ENCODE results near the gene AUTS2.

- TF ChIP-seq HDGF (IDR thresholded peaks at IDR 0.05; ENCODE audit: borderline replicate concordance) (no peak), L3MBTL2 (conservative IDR thresholded peaks at IDR 0.05) (no peak), TARDBP (IDR thresholded peaks at IDR 0.05) (no peak), BHLHE40 (IDR thresholded peaks at IDR 0.05; ENCODE audit: borderline replicate concordance) (no peak), SP1 (IDR thresholded peaks at IDR 0.05) (no peak), ZNF384 (IDR thresholded peaks at IDR 0.05) (no peak), FOXK2 (IDR thresholded peaks at IDR 0.05) (no peak), FOXA1 (IDR thresholded peaks at IDR 0.05) (no peak), SUZ12 (IDR thresholded peaks at IDR 0.05) (no peak), FOXM1 (IDR thresholded peaks at IDR 0.05; ENCODE audit: borderline replicate concordance) (no peak), LEF1 (IDR thresholded peaks at IDR 0.05; ENCODE audit: borderline replicate concordance) (no peak)
Observed at GRCh38 chr7:70775570-70776156, 1177.4 kb downstream of the AUTS2 start.
